Suprapubic skin (tissue), 4 donors: ENCODE results near the gene RAB11A. TPM values are rescaled to one million over a fixed set of nuclear protein-coding genes. Genes with fewer than 3 reads are reported as not detected.

Experiments used
- DNase-seq, 2 donors: peaks; one replicate each; pipeline ENCODE4 v3.0.0-alpha.2; 2019; ENCODE audit warnings: low spot score in 2 of 2
- H3K27ac ChIP-seq: fragments of 200-600 bp; sonication (generic); one replicate; pipeline ENCODE4 v1.5.1; 2019
- H3K27me3 ChIP-seq: fragments of 200-600 bp; sonication (generic); one replicate; pipeline ENCODE4 v1.5.1; 2019
- H3K36me3 ChIP-seq: fragments of 200-600 bp; sonication (generic); one replicate; pipeline ENCODE4 v1.5.1; 2019
- H3K4me1 ChIP-seq: fragments of 200-600 bp; sonication (generic); one replicate; pipeline ENCODE4 v1.5.1; 2019
- H3K4me3 ChIP-seq: fragments of 200-600 bp; sonication (generic); one replicate; pipeline ENCODE4 v1.5.1; 2019; ENCODE audit warnings: mild to moderate bottlenecking
- H3K9me3 ChIP-seq: fragments of 200-600 bp; sonication (generic); one replicate; pipeline ENCODE4 v1.5.1; 2019
- CTCF ChIP-seq, 2 donors: fragments of 200-600 bp in 1 of 2; fragments of 450-650 bp in 1 of 2; sonication (generic) in 1 of 2; IDR thresholded peaks; one replicate each; pipeline ENCODE4 v1.5.1; 2016 to 2019; ENCODE audit warnings: antibody characterized with exemption in 2 of 2, mild to moderate bottlenecking in 1 of 2, moderate library complexity in 1 of 2
- EP300 ChIP-seq: sonication (generic); formaldehyde crosslinking; IDR thresholded peaks from one replicate; pipeline ENCODE4 v1.6.1; 2017; ENCODE audit warnings: antibody characterized with exemption
- POLR2A ChIP-seq, 2 donors: fragments of 450-650 bp; IDR thresholded peaks; one replicate each; pipeline ENCODE4 v1.6.1; 2017; ENCODE audit warnings: antibody characterized with exemption in 2 of 2, mild to moderate bottlenecking in 2 of 2, moderate library complexity in 2 of 2
- POLR2AphosphoS5 ChIP-seq, 3 donors: sonication (generic); formaldehyde crosslinking; IDR thresholded peaks; one replicate each; pipeline ENCODE4 v1.6.1; 2017; ENCODE audit warnings: antibody characterized with exemption in 3 of 3
- WGBS: methylation state at CpG from one replicate; pipeline ENCODE4 v1.1.5; 2018; 5-methylcytosine and 5-hydroxymethylcytosine counted together
- total RNA-seq, 4 donors: library from RNA; depleted of rRNA; stranded (reverse); fragments of >200 nt; gene quantifications; one replicate each; pipeline ENCODE4 v1.1.0, GENCODE V29; 2016

RAB11A gene
- total RNA-seq, 4 donors from 2014 or later = 150 to 650 (median 425) TPM

- Histone ChIP-seq H3K36me3 (no peaks in the 10 kb centered on the region), H3K4me1 (peaks cover 2% of the 10 kb centered on the region), H3K27ac (no peak overlapping the region), H3K27me3 (no peaks in the 10 kb centered on the region), H3K4me3 (no peak overlapping the region), H3K9me3 (no peaks in the 10 kb centered on the region)
- no peak for DNase-seq
- WGBS = 46% methylated on average over 9 of the region's 9 CpGs
- TF ChIP-seq POLR2A (IDR thresholded peaks at IDR 0.05) (no peak), CTCF (IDR thresholded peaks at IDR 0.05) (no peak), EP300 (no peak), POLR2AphosphoS5 (IDR thresholded peaks at IDR 0.05) (no peak)
Observed at GRCh38 chr15:65845826-65846519, 23.3 kb upstream of the RAB11A start.

- Histone ChIP-seq H3K4me3 (no peak overlapping the region), H3K27ac (no peak overlapping the region), H3K36me3 (no peaks in the 10 kb centered on the region), H3K27me3 (no peaks in the 10 kb centered on the region), H3K9me3 (no peaks in the 10 kb centered on the region), H3K4me1 (no peaks in the 10 kb centered on the region)
- TF ChIP-seq CTCF (IDR thresholded peaks at IDR 0.05) (no peak), POLR2AphosphoS5 (IDR thresholded peaks at IDR 0.05) (no peak), POLR2A (IDR thresholded peaks at IDR 0.05) (no peak), EP300 (no peak)
- DNase-seq = no peak
Observed at GRCh38 chr15:65847989-65848388, 21.3 kb upstream of the RAB11A start.

- Histone ChIP-seq H3K4me3 (no peak overlapping the region), H3K9me3 (no peaks in the 10 kb centered on the region), H3K36me3 (no peaks in the 10 kb centered on the region), H3K4me1 (no peaks in the 10 kb centered on the region), H3K27me3 (no peaks in the 10 kb centered on the region), H3K27ac (no peak overlapping the region)
- TF ChIP-seq CTCF (IDR thresholded peaks at IDR 0.05) (no peak), POLR2AphosphoS5 (IDR thresholded peaks at IDR 0.05) (no peak), POLR2A (IDR thresholded peaks at IDR 0.05) (no peak), EP300 (no peak)
- WGBS = 95% methylated on average over 5 of the region's 5 CpGs
- DNase-seq = no peak
Observed at GRCh38 chr15:65851981-65852380, 17.3 kb upstream of the RAB11A start.

GRCh38 chr15:65856821-65857455, 12.4 kb upstream of the RAB11A start:
- H3K4me3 ChIP-seq = no peak overlapping the region
- no peaks in the 10 kb centered on the region for H3K27me3 ChIP-seq
- TF ChIP-seq POLR2A (IDR thresholded peaks at IDR 0.05) = no peak
- TF ChIP-seq EP300 = no peak
- TF ChIP-seq POLR2AphosphoS5 (IDR thresholded peaks at IDR 0.05) = no peak
- peak; percentile 71 to 81 for TF ChIP-seq CTCF (IDR thresholded peaks at IDR 0.05)
- DNase-seq = peak; percentile 75 to 84
- H3K4me1 ChIP-seq = no peaks in the 10 kb centered on the region
- H3K36me3 ChIP-seq = no peaks in the 10 kb centered on the region
- no peaks in the 10 kb centered on the region for H3K9me3 ChIP-seq
- WGBS = 65% methylated on average over 12 of the region's 12 CpGs
- H3K27ac ChIP-seq = no peak overlapping the region

- Histone ChIP-seq H3K9me3 (no peaks in the 10 kb centered on the region), H3K4me3 (no peak overlapping the region), H3K27ac (no peak overlapping the region), H3K4me1 (no peaks in the 10 kb centered on the region), H3K27me3 (no peaks in the 10 kb centered on the region), H3K36me3 (no peaks in the 10 kb centered on the region)
- WGBS = 80% methylated on average over 5 of the region's 5 CpGs
- no peak for TF ChIP-seq EP300
- no peak for TF ChIP-seq POLR2AphosphoS5 (IDR thresholded peaks at IDR 0.05)
- TF ChIP-seq POLR2A (IDR thresholded peaks at IDR 0.05) = no peak
- no peak for TF ChIP-seq CTCF (IDR thresholded peaks at IDR 0.05)
- DNase-seq = no peak
Observed at GRCh38 chr15:65857718-65858402, 11.4 kb upstream of the RAB11A start.
